Panc1 (cell line): ENCODE results near the gene KAT7. TPM values are rescaled to one million over a fixed set of nuclear protein-coding genes. Genes with fewer than 3 reads are reported as not detected.
A peak's percentile ranks its signal among the peaks of the same experiment; 100 is the strongest.

Experiments used
- ATAC-seq: fragments of 200-7000 bp; cut with Tn5 transposase; 2 replicates; pipeline ENCODE4 v1.9.1; 2020; ENCODE audit warnings: mild to moderate bottlenecking, moderate library complexity
- BruUV-seq: library from RNA; stranded (reverse); fragments of 400-500 nt; replicated peaks from 2 replicates; lab custom pipeline; 2021; lab: Mats Ljungman, UMichigan
- CTCF ChIA-PET: fragments of 300-600 bp; sonication (Branson Sonifier 250); formaldehyde crosslinking; loops from one replicate; lab custom pipeline; 2022; ENCODE audit warnings: antibody characterized with exemption; lab: Charles Lee
- POLR2A ChIA-PET: fragments of 300-600 bp; sonication (Branson Sonifier 250); formaldehyde crosslinking; loops from one replicate; lab custom pipeline; 2022; ENCODE audit warnings: antibody characterized with exemption; lab: Charles Lee
- DNase-seq: peaks from one replicate; pipeline ENCODE4 v3.0.0-alpha.2; 2010; ENCODE audit warnings: low read depth, low spot score
- H3K27ac ChIP-seq: 2 replicates; pipeline ENCODE4 v1.5.1; 2011; ENCODE audit warnings: mild to moderate bottlenecking, low read length, inconsistent platforms
- H3K27me3 ChIP-seq: fragments of 200-500 bp; sonication (Bioruptor generic); 2 replicates; pipeline ENCODE4 v1.6.0; 2014; ENCODE audit warnings: low read length, inconsistent platforms; ENCODE audit not compliant: control insufficient read depth, insufficient read depth
- H3K36me3 ChIP-seq: fragments of 200-500 bp; sonication (Bioruptor generic); 2 replicates; pipeline ENCODE4 v1.5.1; 2014; ENCODE audit warnings: inconsistent platforms, mild to moderate bottlenecking, low read length, moderate library complexity; ENCODE audit not compliant: control insufficient read depth, insufficient read depth
- H3K4me1 ChIP-seq: 2 replicates; pipeline ENCODE4 v1.5.1; 2011; ENCODE audit warnings: inconsistent platforms, mild to moderate bottlenecking, low read length, moderate library complexity; ENCODE audit not compliant: control insufficient read depth, insufficient read depth
- H3K4me3 ChIP-seq, 2 experiments: 2 replicates each; pipeline ENCODE4 v1.5.1; 2011 to 2012; ENCODE audit warnings: low read depth in 2 of 2, low read length in 2 of 2, mild to moderate bottlenecking in 2 of 2, inconsistent platforms in 1 of 2, moderate library complexity in 1 of 2
- H3K9me3 ChIP-seq: fragments of 200-500 bp; sonication (Bioruptor generic); 2 replicates; pipeline ENCODE4 v1.5.1; 2014; ENCODE audit warnings: low read depth, mild to moderate bottlenecking, inconsistent platforms, low read length, moderate library complexity; ENCODE audit not compliant: control insufficient read depth, insufficient read depth
- CTCF ChIP-seq: fragments of 450-650 bp; IDR thresholded peaks from 2 replicates; pipeline ENCODE4 v1.5.1; 2017; ENCODE audit warnings: mild to moderate bottlenecking
- POLR2AphosphoS5 ChIP-seq: IDR thresholded peaks from 2 replicates; pipeline ENCODE4 v1.6.1; 2012; ENCODE audit warnings: mild to moderate bottlenecking, low read depth, low read length, moderate library complexity
- REST ChIP-seq, 2 experiments: IDR thresholded peaks; 2 replicates each; pipeline ENCODE4 v1.6.1; 2011 to 2012; ENCODE audit warnings: low read depth in 2 of 2, control low read depth in 1 of 2, low read length in 1 of 2, mild to moderate bottlenecking in 1 of 2, moderate library complexity in 1 of 2; ENCODE audit not compliant: insufficient read depth in 1 of 2
- SIN3A ChIP-seq: IDR thresholded peaks from 2 replicates; pipeline ENCODE4 v1.6.1; 2012; ENCODE audit warnings: low read depth, mild to moderate bottlenecking, low read length, moderate library complexity, borderline replicate concordance; ENCODE audit not compliant: insufficient read depth
- TCF7L2 ChIP-seq: IDR thresholded peaks from 2 replicates; pipeline ENCODE4 v1.6.1; 2011; ENCODE audit warnings: mild to moderate bottlenecking, low read depth, low read length, inconsistent platforms
- in situ Hi-C: cut with HindIII; loops from 2 replicates; pipeline ENCODE4 v1.10.0; 2016; ENCODE audit warnings: low sequenced_read_pairs, low pct_unique_long_range_greater_than_20kb
- intact Hi-C: fragments of 100-400 bp; cut with micrococcal nuclease; formaldehyde crosslinking; loops from one replicate; pipeline ENCODE4 v1.10.0; 2022; ENCODE audit not compliant: unreplicated experiment
- total RNA-seq: library from RNA; stranded (reverse); gene quantifications from one replicate; pipeline ENCODE4 v1.2.1, GENCODE V29; 2021; ENCODE audit not compliant: unreplicated experiment

Gene KAT7
- total RNA-seq, 1 experiment from 2014 or later, result 69.0 TPM

- no peaks in the 10 kb centered on the region for H3K9me3 ChIP-seq
- no peak overlapping the region for H3K4me3 ChIP-seq
- H3K27ac ChIP-seq, result no peak overlapping the region
- H3K36me3 ChIP-seq, result no peaks in the 10 kb centered on the region
- no peak for TF ChIP-seq TCF7L2
- TF ChIP-seq POLR2AphosphoS5, result no peak
- no peaks in the 10 kb centered on the region for H3K4me1 ChIP-seq
- no TSS peak for BruUV-seq
- no peak for DNase-seq
- in situ Hi-C loops, result no loop called here
- CTCF ChIA-PET, result no interaction called here
- no peak for ATAC-seq
- intact Hi-C loops, result loop anchor here (10.0 kb wide), 1 partner anchor 138 kb away; the partner anchor contains the start of gene SLC35B1
- POLR2A ChIA-PET, result no interaction called here
- H3K27me3 ChIP-seq, result no peaks in the 10 kb centered on the region
Measured at GRCh38 chr17:49842371-49842770, 53.9 kb downstream of the KAT7 start.

- H3K27ac ChIP-seq, result no peak overlapping the region
- H3K9me3 ChIP-seq, result no peaks in the 10 kb centered on the region
- CTCF ChIA-PET, result no interaction called here
- no peak for ATAC-seq
- no peaks in the 10 kb centered on the region for H3K4me1 ChIP-seq
- in situ Hi-C loops (no loop called here), intact Hi-C loops (loop anchor here (10.0 kb wide), 1 partner anchor 138 kb away; the partner anchor contains the start of gene SLC35B1)
- H3K36me3 ChIP-seq, result no peaks in the 10 kb centered on the region
- TF ChIP-seq POLR2AphosphoS5 (no peak), TCF7L2 (no peak), CTCF (no peak), SIN3A (no peak)
- POLR2A ChIA-PET, result no interaction called here
- H3K4me3 ChIP-seq, result no peak overlapping the region
- no peaks in the 10 kb centered on the region for H3K27me3 ChIP-seq
- BruUV-seq, result no TSS peak
- DNase-seq, result no peak
Measured at GRCh38 chr17:49842846-49843245, 54.4 kb downstream of the KAT7 start.

- ChIA-PET POLR2A (no interaction called here), CTCF (interaction anchor here (0.6 kb wide), 1 partner anchor 468 kb away, joined by 14 read pairs; no protein-coding TSS in a partner anchor)
- TF ChIP-seq SIN3A (no peak), CTCF (peak; percentile 84), TCF7L2 (no peak), REST (IDR thresholded peaks at IDR 0.05; ENCODE audit: insufficient read depth in 1 of 2, low read depth in 2 of 2, low read length in 1 of 2) (no peak), POLR2AphosphoS5 (no peak)
- ATAC-seq, result peak; percentile 63; the same call in 1 of the 2 replicates
- no peaks in the 10 kb centered on the region for H3K27me3 ChIP-seq
- H3K4me1 ChIP-seq, result no peaks in the 10 kb centered on the region
- no peaks in the 10 kb centered on the region for H3K9me3 ChIP-seq
- BruUV-seq, result no TSS peak
- intact Hi-C loops, result loop anchor here (10.0 kb wide), 1 partner anchor 139 kb away; the partner anchor contains the start of gene SLC35B1
- DNase-seq, result no peak
- H3K4me3 ChIP-seq, result no peak overlapping the region
- in situ Hi-C loops, result no loop called here
- no peak overlapping the region for H3K27ac ChIP-seq
- H3K36me3 ChIP-seq, result no peaks in the 10 kb centered on the region
Measured at GRCh38 chr17:49843774-49844350, 55.4 kb downstream of the KAT7 start.
